ENCODE data around the gene TBC1D3I.
"Not testable (repeated sequence)": the region's sequence is repeated elsewhere in the genome, so short reads cannot be mapped to it uniquely, and the experiment has no call there.

The TBC1D3I gene

DNA sequence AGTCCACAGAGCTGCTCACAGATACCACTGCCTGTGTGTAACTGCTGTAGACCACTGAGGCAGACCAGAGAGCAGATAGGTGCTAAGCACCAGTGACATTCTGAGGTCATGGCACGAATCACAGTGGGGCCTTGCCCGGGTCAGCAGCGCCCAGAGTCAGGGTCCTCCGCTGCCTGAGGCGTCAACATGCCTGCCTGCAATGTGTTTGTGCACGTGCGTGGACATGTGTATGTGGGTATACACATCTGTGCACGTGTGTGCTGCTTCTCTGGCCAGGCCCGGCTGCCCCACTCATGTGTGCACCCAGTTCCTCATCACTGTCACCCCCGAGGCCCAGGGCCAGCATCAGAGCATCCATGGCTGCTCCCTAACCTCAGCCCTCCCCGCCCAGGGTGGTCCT lies at the start of gene TBC1D3I:
Gene TBC1D3I, minus strand, starts transcription at position 101 of the 400 bp plus-strand sequence. CDS start 1,585 bp downstream, outside the sequence.
- H3K4me1 ChIP-seq (ENCODE audit: insufficient read depth, low read length); H3K4me3 ChIP-seq (ENCODE audit: low read length); H3K27me3 ChIP-seq (ENCODE audit: insufficient read depth, low read length); H3K9me3 ChIP-seq (ENCODE audit: insufficient read depth, low read depth, low read length); H3K27ac ChIP-seq (ENCODE audit: low read length); H3K9ac ChIP-seq (ENCODE audit: low read depth, low read length); H3K36me3 ChIP-seq (ENCODE audit: insufficient read depth, low read depth, low read length): not testable (repeated sequence)

GRCh38 chr17:36295161-36295560 lies 30.8 kb upstream of the TBC1D3I start:
- H3K27ac ChIP-seq (ENCODE audit: low read length); H3K9me3 ChIP-seq (ENCODE audit: insufficient read depth, low read depth, low read length); H3K4me1 ChIP-seq (ENCODE audit: insufficient read depth, low read length); H3K36me3 ChIP-seq (ENCODE audit: insufficient read depth, low read depth, low read length); H3K4me3 ChIP-seq (ENCODE audit: low read length); H3K9ac ChIP-seq (ENCODE audit: low read depth, low read length); H3K27me3 ChIP-seq (ENCODE audit: insufficient read depth, low read length): not testable (repeated sequence)

GRCh38 chr17:36289965-36290612 lies 25.7 kb upstream of the TBC1D3I start:
- H3K27ac ChIP-seq (ENCODE audit: low read length); H3K9ac ChIP-seq (ENCODE audit: low read depth, low read length); H3K27me3 ChIP-seq (ENCODE audit: insufficient read depth, low read length); H3K4me1 ChIP-seq (ENCODE audit: insufficient read depth, low read length); H3K9me3 ChIP-seq (ENCODE audit: insufficient read depth, low read depth, low read length); H3K4me3 ChIP-seq (ENCODE audit: low read length); H3K36me3 ChIP-seq (ENCODE audit: insufficient read depth, low read depth, low read length): not testable (repeated sequence)

GRCh38 chr17:36284219-36284618 lies 19.8 kb upstream of the TBC1D3I start:
- H3K9me3 ChIP-seq (ENCODE audit: insufficient read depth, low read depth, low read length); H3K27ac ChIP-seq (ENCODE audit: low read length); H3K9ac ChIP-seq (ENCODE audit: low read depth, low read length); H3K27me3 ChIP-seq (ENCODE audit: insufficient read depth, low read length); H3K36me3 ChIP-seq (ENCODE audit: insufficient read depth, low read depth, low read length); H3K4me1 ChIP-seq (ENCODE audit: insufficient read depth, low read length); H3K4me3 ChIP-seq (ENCODE audit: low read length): not testable (repeated sequence)

GRCh38 chr17:36283256-36283655 lies 18.9 kb upstream of the TBC1D3I start:
- H3K9me3 ChIP-seq (ENCODE audit: insufficient read depth, low read depth, low read length); H3K27me3 ChIP-seq (ENCODE audit: insufficient read depth, low read length); H3K27ac ChIP-seq (ENCODE audit: low read length); H3K36me3 ChIP-seq (ENCODE audit: insufficient read depth, low read depth, low read length); H3K4me3 ChIP-seq (ENCODE audit: low read length); H3K4me1 ChIP-seq (ENCODE audit: insufficient read depth, low read length); H3K9ac ChIP-seq (ENCODE audit: low read depth, low read length): not testable (repeated sequence)

DNA sequence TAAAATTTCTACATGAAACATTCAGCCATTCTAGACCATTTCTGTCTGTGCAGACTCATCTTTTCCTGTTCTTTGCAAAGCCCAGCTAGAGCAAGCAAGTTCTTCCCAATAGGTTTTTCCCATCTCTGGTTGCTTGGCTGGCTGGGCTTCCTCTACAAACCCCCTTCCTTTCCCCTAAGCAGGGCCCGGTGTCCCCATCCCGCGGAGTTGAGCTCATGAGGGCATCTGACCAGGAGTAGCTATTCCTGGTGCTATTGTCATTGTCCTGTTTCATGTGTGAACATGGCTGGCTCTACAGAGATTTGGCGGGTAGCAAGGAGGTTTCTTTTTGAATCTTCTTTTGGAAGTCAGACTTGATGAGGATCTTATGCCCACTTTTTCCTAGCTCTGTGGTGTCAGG lies 22.3 kb downstream of the TBC1D3I start:
- H3K4me1 ChIP-seq (ENCODE audit: insufficient read depth, low read length); H3K36me3 ChIP-seq (ENCODE audit: insufficient read depth, low read depth, low read length); H3K9ac ChIP-seq (ENCODE audit: low read depth, low read length): not testable (repeated sequence)

DNA sequence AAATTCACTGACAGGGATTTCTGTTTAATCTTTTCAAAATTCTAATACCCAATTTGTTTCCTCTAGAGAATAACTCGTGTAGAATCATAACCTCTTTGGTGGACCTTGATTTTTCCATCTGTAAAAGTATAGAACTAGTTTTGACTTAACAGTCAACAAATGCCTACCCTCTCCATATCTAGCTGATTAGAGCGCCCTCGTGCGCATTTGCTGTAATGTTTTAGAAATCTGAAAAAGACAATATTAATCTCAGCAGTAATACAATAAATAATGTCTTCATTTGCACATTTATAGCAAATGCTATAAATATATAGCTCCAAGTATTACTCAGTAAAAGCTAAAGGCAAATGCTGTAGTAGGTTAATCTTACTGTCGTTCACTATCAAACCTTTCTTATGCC lies 34.7 kb downstream of the TBC1D3I start:
- not testable (repeated sequence) for H3K4me3 ChIP-seq (ENCODE audit: low read length); H3K27me3 ChIP-seq (ENCODE audit: insufficient read depth, low read length); H3K4me1 ChIP-seq (ENCODE audit: insufficient read depth, low read length); H3K27ac ChIP-seq (ENCODE audit: low read length); H3K9me3 ChIP-seq (ENCODE audit: insufficient read depth, low read depth, low read length); H3K9ac ChIP-seq (ENCODE audit: low read depth, low read length); H3K36me3 ChIP-seq (ENCODE audit: insufficient read depth, low read depth, low read length)

More for the DNA sequence above, 22.3 kb downstream of the TBC1D3I start:
- not testable (repeated sequence) for H3K27me3 ChIP-seq (ENCODE audit: insufficient read depth, low read length); H3K9me3 ChIP-seq (ENCODE audit: insufficient read depth, low read depth, low read length); H3K27ac ChIP-seq (ENCODE audit: low read length); H3K4me3 ChIP-seq (ENCODE audit: low read length)

DNA sequence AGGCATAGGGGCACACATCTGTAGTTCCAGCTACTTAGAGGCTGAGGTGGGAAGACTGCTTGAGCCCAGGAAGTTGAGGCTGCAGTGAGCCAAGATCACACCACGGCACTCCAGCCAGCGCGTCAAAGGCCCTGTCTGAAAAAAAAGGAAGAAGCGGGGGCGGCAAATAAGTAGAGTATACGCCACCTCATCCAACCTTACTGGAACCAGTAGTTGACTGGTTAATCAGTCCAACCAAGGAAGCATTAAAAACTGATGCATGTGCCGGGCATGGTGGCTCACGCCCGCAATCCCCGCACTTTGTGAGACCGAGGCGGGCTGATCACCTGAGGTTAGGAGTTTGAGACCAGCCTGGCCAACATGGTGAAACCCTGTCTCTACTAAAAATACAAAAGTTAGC lies 41.4 kb downstream of the TBC1D3I start:
- not testable (repeated sequence) for H3K9ac ChIP-seq (ENCODE audit: low read depth, low read length); H3K27me3 ChIP-seq (ENCODE audit: insufficient read depth, low read length); H3K4me1 ChIP-seq (ENCODE audit: insufficient read depth, low read length); H3K4me3 ChIP-seq (ENCODE audit: low read length); H3K36me3 ChIP-seq (ENCODE audit: insufficient read depth, low read depth, low read length); H3K27ac ChIP-seq (ENCODE audit: low read length); H3K9me3 ChIP-seq (ENCODE audit: insufficient read depth, low read depth, low read length)

DNA sequence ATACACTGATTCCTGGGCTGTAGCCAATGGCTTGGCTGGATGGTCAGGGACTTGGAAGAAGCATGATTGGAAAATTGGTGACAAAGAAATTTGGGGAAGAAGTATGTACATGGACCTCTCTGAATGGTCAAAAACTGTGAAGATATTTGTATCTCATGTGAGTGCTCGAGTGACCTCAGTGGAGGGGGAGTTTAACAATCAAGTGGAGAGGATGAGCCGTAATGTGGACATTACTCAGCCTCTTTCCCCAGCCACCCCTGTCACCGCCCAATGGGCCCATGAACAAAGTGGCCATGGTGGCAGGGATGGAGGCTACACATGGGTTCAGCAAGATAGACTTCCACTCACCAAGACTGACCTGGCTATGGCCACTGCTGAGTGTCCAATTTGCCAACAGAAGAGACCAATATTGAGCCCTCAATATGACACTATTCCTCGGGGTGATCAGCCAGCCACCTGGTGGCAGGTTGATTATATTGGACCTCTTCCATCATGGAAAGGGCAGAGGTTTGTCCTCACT lies 42.7 kb downstream of the TBC1D3I start:
- H3K27ac ChIP-seq (ENCODE audit: low read length); H3K4me1 ChIP-seq (ENCODE audit: insufficient read depth, low read length); H3K9me3 ChIP-seq (ENCODE audit: insufficient read depth, low read depth, low read length); H3K4me3 ChIP-seq (ENCODE audit: low read length); H3K36me3 ChIP-seq (ENCODE audit: insufficient read depth, low read depth, low read length); H3K27me3 ChIP-seq (ENCODE audit: insufficient read depth, low read length); H3K9ac ChIP-seq (ENCODE audit: low read depth, low read length): not testable (repeated sequence)

- H3K4me1 ChIP-seq (ENCODE audit: insufficient read depth, low read length); H3K9ac ChIP-seq (ENCODE audit: low read depth, low read length); H3K4me3 ChIP-seq (ENCODE audit: low read length); H3K27me3 ChIP-seq (ENCODE audit: insufficient read depth, low read length); H3K9me3 ChIP-seq (ENCODE audit: insufficient read depth, low read depth, low read length); H3K27ac ChIP-seq (ENCODE audit: low read length); H3K36me3 ChIP-seq (ENCODE audit: insufficient read depth, low read depth, low read length): not testable (repeated sequence)
These were observed 43.4 kb downstream of the TBC1D3I start for GRCh38 chr17:36220737-36221580.

DNA sequence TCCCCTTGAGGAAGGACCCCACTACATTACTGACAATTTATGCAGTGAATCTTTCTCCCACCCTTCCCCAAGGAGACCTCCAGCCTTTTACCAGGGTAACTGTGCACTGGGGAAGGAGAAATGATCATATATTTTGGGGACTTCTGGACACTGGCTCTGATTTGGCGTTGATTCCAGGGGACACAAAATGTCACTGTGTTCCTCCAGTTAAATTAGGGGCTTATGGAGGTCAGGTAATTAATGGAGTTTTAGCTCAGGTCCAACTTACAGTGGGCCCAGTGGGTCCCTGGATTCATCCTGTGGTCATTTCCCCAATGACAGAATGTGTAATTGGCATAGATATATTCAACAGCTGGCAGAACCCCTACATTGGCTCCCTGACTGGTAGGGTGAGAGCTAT lies 44.8 kb downstream of the TBC1D3I start:
- not testable (repeated sequence) for H3K9ac ChIP-seq (ENCODE audit: low read depth, low read length); H3K36me3 ChIP-seq (ENCODE audit: insufficient read depth, low read depth, low read length); H3K9me3 ChIP-seq (ENCODE audit: insufficient read depth, low read depth, low read length); H3K27me3 ChIP-seq (ENCODE audit: insufficient read depth, low read length); H3K27ac ChIP-seq (ENCODE audit: low read length); H3K4me3 ChIP-seq (ENCODE audit: low read length); H3K4me1 ChIP-seq (ENCODE audit: insufficient read depth, low read length)
